ENCODE results near the gene ACOX3.

GRCh38 chr4:8394061-8394519 lies 46.4 kb downstream of the ACOX3 start:
- TF ChIP-seq CTCF (optimal IDR thresholded peaks at IDR 0.05 in 1 of 3, IDR thresholded peaks at IDR 0.05 in 1 of 3, conservative IDR thresholded peaks at IDR 0.05 in 1 of 3; ENCODE audit: extremely low read depth in 1 of 3, insufficient read depth in 2 of 3, low read length in 3 of 3) (no peak), EZH2 (IDR thresholded peaks at IDR 0.05; ENCODE audit: low read length) (no peak)

Measured in keratinocyte (primary cell).